DOHH2 (cell line): ENCODE measurements around the gene PSMG3.

ENCODE experiments used
- H3F3A ChIP-seq: fragments of 200-600 bp; sonication (generic), shearing (Covaris generic); 2 replicates; pipeline ENCODE4 v1.6.0; 2016; ENCODE audit warnings: antibody characterized with exemption, mild to moderate bottlenecking; ENCODE audit not compliant: control insufficient read depth, insufficient read depth
- H3K27ac ChIP-seq: fragments of 200-600 bp; sonication (generic); 2 replicates; pipeline ENCODE4 v1.5.1; 2014; ENCODE audit warnings: low read depth, mild to moderate bottlenecking, low read length, moderate library complexity
- H3K27me3 ChIP-seq: fragments of 200-600 bp; sonication (generic); 2 replicates; pipeline ENCODE4 v1.6.1; 2014; ENCODE audit warnings: mild to moderate bottlenecking, low read length, mixed read lengths; ENCODE audit not compliant: control insufficient read depth
- H3K36me3 ChIP-seq: fragments of 200-600 bp; sonication (generic); 2 replicates; pipeline ENCODE4 v1.6.1; 2014; ENCODE audit warnings: mild to moderate bottlenecking, low read length, moderate library complexity, mixed read lengths; ENCODE audit not compliant: control insufficient read depth
- H3K4me1 ChIP-seq: fragments of 200-600 bp; sonication (generic); 2 replicates; pipeline ENCODE4 v1.6.1; 2014; ENCODE audit warnings: mild to moderate bottlenecking, low read length, mixed read lengths; ENCODE audit not compliant: control insufficient read depth
- H3K4me2 ChIP-seq: fragments of 200-600 bp; sonication (generic); 2 replicates; pipeline ENCODE4 v1.6.0; 2014; ENCODE audit warnings: mild to moderate bottlenecking, low read length, moderate library complexity
- H3K4me3 ChIP-seq: fragments of 200-600 bp; sonication (generic); 2 replicates; pipeline ENCODE4 v1.5.1; 2014; ENCODE audit warnings: mild to moderate bottlenecking, low read length, mixed read lengths
- H3K79me2 ChIP-seq: fragments of 200-600 bp; sonication (generic); 2 replicates; pipeline ENCODE4 v1.6.1; 2014; ENCODE audit warnings: mild to moderate bottlenecking, low read length, mixed read lengths; ENCODE audit not compliant: control insufficient read depth
- H3K9me2 ChIP-seq: fragments of 200-600 bp; sonication (generic); replicated peaks from 2 replicates; pipeline ENCODE4 v1.6.1; 2014; ENCODE audit warnings: mild to moderate bottlenecking, low read length, mixed read lengths; ENCODE audit not compliant: control insufficient read depth
- H3K9me3 ChIP-seq: fragments of 200-600 bp; sonication (generic); 2 replicates; pipeline ENCODE4 v1.6.1; 2014; ENCODE audit warnings: antibody characterized with exemption, low read length, mixed read lengths; ENCODE audit not compliant: control insufficient read depth, insufficient read depth
- H4K20me1 ChIP-seq: fragments of 200-600 bp; sonication (generic); 2 replicates; pipeline ENCODE4 v1.6.0; 2014; ENCODE audit warnings: low read depth, mild to moderate bottlenecking, antibody characterized with exemption, low read length, moderate library complexity; ENCODE audit not compliant: control insufficient read depth, insufficient read depth
- EZH2phosphoT487 ChIP-seq: fragments of 200-600 bp; sonication (generic); IDR thresholded peaks from 2 replicates; pipeline ENCODE4 v1.6.1; 2017; ENCODE audit warnings: borderline replicate concordance, mild to moderate bottlenecking, antibody characterized with exemption, low read length, moderate library complexity, mixed read lengths
- TF ChIP-seq, protein P1 (sequence below): fragments of 200-600 bp; sonication (generic); IDR thresholded peaks from one replicate; pipeline ENCODE4 v1.5.1; 2014; ENCODE audit warnings: antibody characterized with exemption, mild to moderate bottlenecking, low read depth, low read length; ENCODE audit not compliant: poor library complexity, severe bottlenecking

The PSMG3 gene

DNA sequence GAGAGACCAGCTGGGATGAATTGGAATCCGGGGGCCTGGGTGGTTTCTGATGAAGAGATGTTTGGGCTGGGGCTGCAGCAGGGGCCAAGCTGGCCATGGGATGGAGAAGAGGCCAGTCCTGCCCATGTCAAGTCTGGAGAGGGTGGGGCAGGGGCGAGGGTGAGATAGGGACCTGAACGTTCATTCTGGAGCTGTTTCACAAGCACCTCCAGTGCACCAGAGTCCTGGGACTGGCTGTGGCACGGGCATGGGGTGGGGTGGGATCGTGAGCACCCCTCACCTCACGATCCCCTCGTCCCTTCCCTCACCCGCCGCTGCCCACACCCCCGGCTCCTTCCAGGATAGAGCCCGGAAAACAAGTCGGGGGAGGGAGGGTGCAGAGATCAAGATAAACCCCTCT, 25.8 kb upstream of the PSMG3 start:
- Histone ChIP-seq H3K4me3 (no peak overlapping the region), H3F3A (no peaks in the 10 kb centered on the region), H4K20me1 (no peaks in the 10 kb centered on the region), H3K9me3 (no peaks in the 10 kb centered on the region), H3K4me2 (no peak overlapping the region), H3K36me3 (no peaks in the 10 kb centered on the region), H3K27me3 (peaks cover 26% of the 10 kb centered on the region), H3K27ac (no peak overlapping the region), H3K9me2 (no peaks in the 10 kb centered on the region), H3K79me2 (no peaks in the 10 kb centered on the region), H3K4me1 (peaks cover 23% of the 10 kb centered on the region)
- no peak for TF ChIP-seq EZH2phosphoT487
- TF ChIP-seq, protein P1, sequence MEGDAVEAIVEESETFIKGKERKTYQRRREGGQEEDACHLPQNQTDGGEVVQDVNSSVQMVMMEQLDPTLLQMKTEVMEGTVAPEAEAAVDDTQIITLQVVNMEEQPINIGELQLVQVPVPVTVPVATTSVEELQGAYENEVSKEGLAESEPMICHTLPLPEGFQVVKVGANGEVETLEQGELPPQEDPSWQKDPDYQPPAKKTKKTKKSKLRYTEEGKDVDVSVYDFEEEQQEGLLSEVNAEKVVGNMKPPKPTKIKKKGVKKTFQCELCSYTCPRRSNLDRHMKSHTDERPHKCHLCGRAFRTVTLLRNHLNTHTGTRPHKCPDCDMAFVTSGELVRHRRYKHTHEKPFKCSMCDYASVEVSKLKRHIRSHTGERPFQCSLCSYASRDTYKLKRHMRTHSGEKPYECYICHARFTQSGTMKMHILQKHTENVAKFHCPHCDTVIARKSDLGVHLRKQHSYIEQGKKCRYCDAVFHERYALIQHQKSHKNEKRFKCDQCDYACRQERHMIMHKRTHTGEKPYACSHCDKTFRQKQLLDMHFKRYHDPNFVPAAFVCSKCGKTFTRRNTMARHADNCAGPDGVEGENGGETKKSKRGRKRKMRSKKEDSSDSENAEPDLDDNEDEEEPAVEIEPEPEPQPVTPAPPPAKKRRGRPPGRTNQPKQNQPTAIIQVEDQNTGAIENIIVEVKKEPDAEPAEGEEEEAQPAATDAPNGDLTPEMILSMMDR: no peak

GRCh38 chr7:1595027-1595426, 25.2 kb upstream of the PSMG3 start:
- H3K79me2 ChIP-seq: no peaks in the 10 kb centered on the region
- TF ChIP-seq, protein P1: no peak
- TF ChIP-seq EZH2phosphoT487: no peak
- no peak overlapping the region for H3K4me3 ChIP-seq
- no peaks in the 10 kb centered on the region for H4K20me1 ChIP-seq
- no peak overlapping the region for H3K27ac ChIP-seq
- no peak overlapping the region for H3K4me2 ChIP-seq
- no peaks in the 10 kb centered on the region for H3K36me3 ChIP-seq
- peaks cover 32% of the 10 kb centered on the region for H3K27me3 ChIP-seq
- no peaks in the 10 kb centered on the region for H3K9me2 ChIP-seq
- peaks cover 23% of the 10 kb centered on the region for H3K4me1 ChIP-seq
- H3K9me3 ChIP-seq: no peaks in the 10 kb centered on the region
- H3F3A ChIP-seq: no peaks in the 10 kb centered on the region

GRCh38 chr7:1593904-1594421, 24.1 kb upstream of the PSMG3 start:
- H3K4me2 ChIP-seq: no peak overlapping the region
- TF ChIP-seq, protein P1: no peak
- TF ChIP-seq EZH2phosphoT487: no peak
- no peaks in the 10 kb centered on the region for H3F3A ChIP-seq
- H3K27ac ChIP-seq: no peak overlapping the region
- H4K20me1 ChIP-seq: 0 out of 2 replicates have a peak, but pooled peaks cover 2% of the 10 kb centered on the region
- H3K9me3 ChIP-seq: no peaks in the 10 kb centered on the region
- H3K79me2 ChIP-seq: no peaks in the 10 kb centered on the region
- H3K36me3 ChIP-seq: no peaks in the 10 kb centered on the region
- peaks cover 37% of the 10 kb centered on the region for H3K27me3 ChIP-seq
- no peaks in the 10 kb centered on the region for H3K9me2 ChIP-seq
- H3K4me1 ChIP-seq: peaks cover 23% of the 10 kb centered on the region
- no peak overlapping the region for H3K4me3 ChIP-seq
